Stimulated activated CD4-positive, alpha-beta T cell treated with anti-CD3 and anti-CD28 coated beads, Interleukin-4, amount 100 ng/mL, for 1 hour (primary cell): ENCODE measurements around the gene SLC35G1.

ENCODE experiments used
- DNase-seq: peaks from one replicate; pipeline ENCODE4 v3.0.0-alpha.2; 2020

Gene SLC35G1

GRCh38 chr10:93893646-93894515 is at the start of gene SLC35G1:
TSS of gene SLC35G1 (plus strand) at chr10:93893978. CDS start at chr10:93894034, 56 bp downstream.
- peak; percentile 74 for DNase-seq

GRCh38 chr10:93844979-93845626 is 48.7 kb upstream of the SLC35G1 start:
- DNase-seq = no peak

- no peak for DNase-seq
Measured at GRCh38 chr10:93849593-93849992, 44.2 kb upstream of the SLC35G1 start.

- DNase-seq = no peak
Measured at GRCh38 chr10:93850031-93851015, 43.5 kb upstream of the SLC35G1 start.

GRCh38 chr10:93851169-93851568 is 42.6 kb upstream of the SLC35G1 start:
- DNase-seq = no peak

GRCh38 chr10:93852476-93853095 is 41.2 kb upstream of the SLC35G1 start:
- DNase-seq = no peak

GRCh38 chr10:93854975-93855374 is 38.8 kb upstream of the SLC35G1 start:
- DNase-seq = no peak

GRCh38 chr10:93856349-93857145 is 37.2 kb upstream of the SLC35G1 start:
- no peak for DNase-seq

- DNase-seq = no peak
Measured at GRCh38 chr10:93859049-93859655, 34.6 kb upstream of the SLC35G1 start.

- no peak for DNase-seq
Measured at GRCh38 chr10:93861825-93862224, 32.0 kb upstream of the SLC35G1 start.

GRCh38 chr10:93865794-93866425 is 27.9 kb upstream of the SLC35G1 start:
- no peak for DNase-seq

- DNase-seq = no peak
Measured at GRCh38 chr10:93867525-93867924, 26.3 kb upstream of the SLC35G1 start.

- no peak for DNase-seq
Measured at GRCh38 chr10:93871671-93872204, 22.0 kb upstream of the SLC35G1 start.

- DNase-seq = no peak
Measured at GRCh38 chr10:93872375-93873158, 21.2 kb upstream of the SLC35G1 start.

GRCh38 chr10:93873420-93874115 is 20.2 kb upstream of the SLC35G1 start:
- no peak for DNase-seq

- DNase-seq = no peak
Measured at GRCh38 chr10:93874309-93875031, 19.3 kb upstream of the SLC35G1 start.

GRCh38 chr10:93875032-93875358 is 18.8 kb upstream of the SLC35G1 start:
- no peak for DNase-seq

- DNase-seq = no peak
Measured at GRCh38 chr10:93876381-93876780, 17.4 kb upstream of the SLC35G1 start.
